ENCODE results near the gene MTMR8. TPM values are rescaled to one million over a fixed set of nuclear protein-coding genes. Genes with fewer than 3 reads are reported as not detected.

The MTMR8 gene
- total and polyA plus RNA-seq, 4 donors = 0.53 to 5.8 (median 2.7) TPM

GRCh38 chrX:64352081-64352480, 43.2 kb downstream of the MTMR8 start:
- Histone ChIP-seq H3K9me3 (ENCODE audit: control insufficient read depth in 4 of 4, insufficient read depth in 3 of 4, low read length in 3 of 4) (no peaks in the 10 kb centered on the region), H3K4me3 (no peak overlapping the region), H3K36me3 (ENCODE audit: control insufficient read depth in 4 of 4, insufficient read depth in 4 of 4, low read length in 4 of 4) (no peaks in the 10 kb centered on the region), H3K27me3 (ENCODE audit: control insufficient read depth in 3 of 3, insufficient read depth in 3 of 3, low read length in 2 of 3) (no peaks in the 10 kb centered on the region), H3K4me1 (ENCODE audit: control insufficient read depth in 5 of 5, insufficient read depth in 5 of 5, low read length in 5 of 5) (no peaks in the 10 kb centered on the region), H3K27ac (ENCODE audit: low read depth in 1 of 2, low read length in 1 of 2) (no peak overlapping the region), H3K9ac (ENCODE audit: insufficient read depth in 1 of 2, low read length in 2 of 2) (no peak overlapping the region)
- TF ChIP-seq, protein P1, sequence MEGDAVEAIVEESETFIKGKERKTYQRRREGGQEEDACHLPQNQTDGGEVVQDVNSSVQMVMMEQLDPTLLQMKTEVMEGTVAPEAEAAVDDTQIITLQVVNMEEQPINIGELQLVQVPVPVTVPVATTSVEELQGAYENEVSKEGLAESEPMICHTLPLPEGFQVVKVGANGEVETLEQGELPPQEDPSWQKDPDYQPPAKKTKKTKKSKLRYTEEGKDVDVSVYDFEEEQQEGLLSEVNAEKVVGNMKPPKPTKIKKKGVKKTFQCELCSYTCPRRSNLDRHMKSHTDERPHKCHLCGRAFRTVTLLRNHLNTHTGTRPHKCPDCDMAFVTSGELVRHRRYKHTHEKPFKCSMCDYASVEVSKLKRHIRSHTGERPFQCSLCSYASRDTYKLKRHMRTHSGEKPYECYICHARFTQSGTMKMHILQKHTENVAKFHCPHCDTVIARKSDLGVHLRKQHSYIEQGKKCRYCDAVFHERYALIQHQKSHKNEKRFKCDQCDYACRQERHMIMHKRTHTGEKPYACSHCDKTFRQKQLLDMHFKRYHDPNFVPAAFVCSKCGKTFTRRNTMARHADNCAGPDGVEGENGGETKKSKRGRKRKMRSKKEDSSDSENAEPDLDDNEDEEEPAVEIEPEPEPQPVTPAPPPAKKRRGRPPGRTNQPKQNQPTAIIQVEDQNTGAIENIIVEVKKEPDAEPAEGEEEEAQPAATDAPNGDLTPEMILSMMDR (IDR thresholded peaks at IDR 0.05; ENCODE audit: control extremely low read depth, extremely low read depth) = no peak
- WGBS, 2 donors = 68 to 93% methylated on average over 5 of the region's 5 CpGs
- ATAC-seq (ENCODE audit: insufficient read depth, low FRiP score) (no peak), DNase-seq (no peak)

- no peaks in the 10 kb centered on the region for H3K27me3 ChIP-seq (ENCODE audit: control insufficient read depth in 3 of 3, insufficient read depth in 3 of 3, low read length in 2 of 3)
- H3K4me1 ChIP-seq (ENCODE audit: control insufficient read depth in 5 of 5, insufficient read depth in 5 of 5, low read length in 5 of 5) = no peaks in the 10 kb centered on the region
- TF ChIP-seq, protein P1 (IDR thresholded peaks at IDR 0.05; ENCODE audit: control extremely low read depth, extremely low read depth) = no peak
- no peak overlapping the region for H3K27ac ChIP-seq (ENCODE audit: low read depth in 1 of 2, low read length in 1 of 2)
- DNase-seq = no peak
- no peak overlapping the region for H3K9ac ChIP-seq (ENCODE audit: insufficient read depth in 1 of 2, low read length in 2 of 2)
- no peak overlapping the region for H3K4me3 ChIP-seq
- ATAC-seq (ENCODE audit: insufficient read depth, low FRiP score) = no peak
- WGBS, 2 donors = 24 to 31% methylated on average over 1 of the region's 1 CpG
- no peaks in the 10 kb centered on the region for H3K36me3 ChIP-seq (ENCODE audit: control insufficient read depth in 4 of 4, insufficient read depth in 4 of 4, low read length in 4 of 4)
- H3K9me3 ChIP-seq (ENCODE audit: control insufficient read depth in 4 of 4, insufficient read depth in 3 of 4, low read length in 3 of 4) = no peaks in the 10 kb centered on the region
Measured at GRCh38 chrX:64350521-64350920, 44.7 kb downstream of the MTMR8 start.

DNA sequence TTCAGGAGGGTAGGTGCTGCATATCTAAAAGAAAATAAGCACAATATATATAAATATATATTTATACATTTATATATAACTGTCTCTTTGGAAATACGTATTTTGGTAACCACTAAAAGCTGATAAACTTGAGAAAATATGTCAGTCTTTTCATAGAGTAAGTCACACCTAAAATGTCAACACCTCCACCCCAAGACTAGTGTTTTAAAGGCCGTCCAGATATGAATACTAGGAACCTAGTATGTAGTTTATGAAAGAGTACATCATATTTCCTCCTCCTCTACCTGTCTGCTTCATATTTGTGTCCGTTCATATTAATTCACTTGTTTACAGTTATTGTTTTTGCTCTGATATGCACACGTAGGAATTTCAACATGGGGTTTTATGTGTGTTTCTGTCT, 45.2 kb downstream of the MTMR8 start:
- Histone ChIP-seq H3K4me1 (ENCODE audit: control insufficient read depth in 5 of 5, insufficient read depth in 5 of 5, low read length in 5 of 5) (no peaks in the 10 kb centered on the region), H3K4me3 (no peak overlapping the region), H3K9me3 (ENCODE audit: control insufficient read depth in 4 of 4, insufficient read depth in 3 of 4, low read length in 3 of 4) (no peaks in the 10 kb centered on the region), H3K9ac (ENCODE audit: insufficient read depth in 1 of 2, low read length in 2 of 2) (no peak overlapping the region), H3K36me3 (ENCODE audit: control insufficient read depth in 4 of 4, insufficient read depth in 4 of 4, low read length in 4 of 4) (no peaks in the 10 kb centered on the region), H3K27me3 (ENCODE audit: control insufficient read depth in 3 of 3, insufficient read depth in 3 of 3, low read length in 2 of 3) (no peaks in the 10 kb centered on the region), H3K27ac (ENCODE audit: low read depth in 1 of 2, low read length in 1 of 2) (no peak overlapping the region)
- ATAC-seq (ENCODE audit: insufficient read depth, low FRiP score) = no peak
- DNase-seq = no peak
- TF ChIP-seq, protein P1 (IDR thresholded peaks at IDR 0.05; ENCODE audit: control extremely low read depth, extremely low read depth) = no peak
- 62 to 65% methylated on average over 4 of the region's 4 CpGs for WGBS, 2 donors

GRCh38 chrX:64342811-64343210, 52.4 kb downstream of the MTMR8 start:
- ATAC-seq (ENCODE audit: insufficient read depth, low FRiP score) = no peak

More at GRCh38 chrX:64342811-64343210, 52.4 kb downstream of the MTMR8 start:
- 50 to 91% methylated on average over 1 of the region's 1 CpG for WGBS, 2 donors
- Histone ChIP-seq H3K4me3 (no peak overlapping the region), H3K27me3 (ENCODE audit: control insufficient read depth in 3 of 3, insufficient read depth in 3 of 3, low read length in 2 of 3) (no peaks in the 10 kb centered on the region), H3K9ac (ENCODE audit: insufficient read depth in 1 of 2, low read length in 2 of 2) (no peak overlapping the region), H3K9me3 (ENCODE audit: control insufficient read depth in 4 of 4, insufficient read depth in 3 of 4, low read length in 3 of 4) (no peaks in the 10 kb centered on the region), H3K4me1 (ENCODE audit: control insufficient read depth in 5 of 5, insufficient read depth in 5 of 5, low read length in 5 of 5) (no peaks in the 10 kb centered on the region), H3K36me3 (ENCODE audit: control insufficient read depth in 4 of 4, insufficient read depth in 4 of 4, low read length in 4 of 4) (no peaks in the 10 kb centered on the region), H3K27ac (ENCODE audit: low read depth in 1 of 2, low read length in 1 of 2) (no peak overlapping the region)
- TF ChIP-seq, protein P1 (IDR thresholded peaks at IDR 0.05; ENCODE audit: control extremely low read depth, extremely low read depth) = no peak
- no peak for DNase-seq
